SK-N-SH treated with all-trans-retinoic acid at 6 μM for 48 hours (cell line): ENCODE results near the gene RGMA.
A peak's percentile ranks its signal among the peaks of the same experiment; 100 is the strongest.

Experiments used
- ATAC-seq: fragments of 200-7000 bp; cut with Tn5 transposase; 3 replicates; pipeline ENCODE4 v1.9.1; 2020; ENCODE audit warnings: mild to moderate bottlenecking, moderate library complexity
- ARNTL ChIP-seq: fragments of 450-650 bp; formaldehyde crosslinking; IDR thresholded peaks from 2 replicates; pipeline ENCODE4 v1.5.0; 2020; ENCODE audit warnings: low read depth, mild to moderate bottlenecking, moderate library complexity, borderline replicate concordance
- BACH2 ChIP-seq: fragments of 250-450 bp; sonication (Bioruptor Pico); IDR thresholded peaks from 2 replicates; pipeline ENCODE4 v1.9.0; 2021; ENCODE audit warnings: mild to moderate bottlenecking, borderline replicate concordance
- ESRRG ChIP-seq: fragments of 250-450 bp; sonication (Bioruptor Pico); IDR thresholded peaks from 2 replicates; pipeline ENCODE4 v1.6.1; 2021; ENCODE audit warnings: mild to moderate bottlenecking
- GLIS3 ChIP-seq: fragments of 250-450 bp; sonication (Bioruptor Pico); IDR thresholded peaks from 2 replicates; pipeline ENCODE4 v1.5.0; 2020; ENCODE audit warnings: mild to moderate bottlenecking, moderate library complexity
- ISL1 ChIP-seq: fragments of 250-450 bp; sonication (Bioruptor Pico); IDR thresholded peaks from 2 replicates; pipeline ENCODE4 v2.1.2; 2022; ENCODE audit warnings: mild to moderate bottlenecking, moderate library complexity
- OSR1 ChIP-seq: fragments of 250-450 bp; sonication (Bioruptor Pico); IDR thresholded peaks from 2 replicates; pipeline ENCODE4 v1.8.0; 2022; ENCODE audit warnings: moderate library complexity, mild to moderate bottlenecking, inconsistent platforms
- PPARA ChIP-seq: fragments of 250-450 bp; sonication (Bioruptor Pico); IDR thresholded peaks from 2 replicates; pipeline ENCODE4 v1.5.0; 2020; ENCODE audit warnings: mild to moderate bottlenecking, borderline replicate concordance
- RARB ChIP-seq: fragments of 250-450 bp; sonication (Bioruptor Pico); IDR thresholded peaks from 2 replicates; pipeline ENCODE4 v1.8.0; 2021; ENCODE audit warnings: mild to moderate bottlenecking, moderate library complexity
- SNAI2 ChIP-seq: fragments of 250-450 bp; sonication (Bioruptor Pico); IDR thresholded peaks from 2 replicates; pipeline ENCODE4 v1.5.0; 2020; ENCODE audit warnings: mild to moderate bottlenecking, moderate library complexity
- TCF4 ChIP-seq: fragments of 250-450 bp; sonication (Bioruptor Pico); IDR thresholded peaks from 2 replicates; pipeline ENCODE4 v1.8.0; 2021; ENCODE audit warnings: mild to moderate bottlenecking, moderate library complexity, borderline replicate concordance
- TOX ChIP-seq: fragments of 250-450 bp; sonication (Bioruptor Pico); IDR thresholded peaks from 2 replicates; pipeline ENCODE4 v1.8.0; 2021; ENCODE audit warnings: mild to moderate bottlenecking, moderate library complexity, borderline replicate concordance
- ZC3H10 ChIP-seq: fragments of 250-450 bp; sonication (Bioruptor Pico); IDR thresholded peaks from 2 replicates; pipeline ENCODE4 v1.5.1; 2021; ENCODE audit warnings: mild to moderate bottlenecking, moderate library complexity
- ZFP3 ChIP-seq: fragments of 250-450 bp; sonication (Bioruptor Pico); IDR thresholded peaks from 2 replicates; pipeline ENCODE4 v1.5.0; 2020; ENCODE audit warnings: mild to moderate bottlenecking, moderate library complexity
- ZFP30 ChIP-seq: fragments of 450-650 bp; formaldehyde crosslinking; IDR thresholded peaks from 2 replicates; pipeline ENCODE4 v1.5.0; 2022; ENCODE audit warnings: mild to moderate bottlenecking, moderate library complexity
- ZNF565 ChIP-seq: fragments of 450-650 bp; formaldehyde crosslinking; conservative IDR thresholded peaks from 2 replicates; pipeline ENCODE4 v1.5.0; 2020; ENCODE audit warnings: low read depth, mild to moderate bottlenecking, moderate library complexity
- ZNF70 ChIP-seq: fragments of 450-650 bp; formaldehyde crosslinking; IDR thresholded peaks from 2 replicates; pipeline ENCODE4 v1.5.0; 2020; ENCODE audit warnings: mild to moderate bottlenecking, moderate library complexity
- ZNF8 ChIP-seq: fragments of 450-650 bp; formaldehyde crosslinking; IDR thresholded peaks from 2 replicates; pipeline ENCODE4 v1.5.0; 2020; ENCODE audit warnings: mild to moderate bottlenecking, moderate library complexity
- TF ChIP-seq, protein P1 (sequence below): fragments of 250-450 bp; sonication (Bioruptor Pico); IDR thresholded peaks from 2 replicates; pipeline ENCODE4 v1.8.0; 2021; ENCODE audit warnings: low read depth, mild to moderate bottlenecking, moderate library complexity, borderline replicate concordance
- TF ChIP-seq, protein P2 (sequence below): fragments of 250-450 bp; sonication (Bioruptor Pico); IDR thresholded peaks from 2 replicates; pipeline ENCODE4 v1.5.1; 2020; ENCODE audit warnings: low read depth, mild to moderate bottlenecking, moderate library complexity
- TF ChIP-seq, protein P3 (sequence below): fragments of 250-450 bp; sonication (Bioruptor Pico); IDR thresholded peaks from 2 replicates; pipeline ENCODE4 v1.5.1; 2021; ENCODE audit warnings: mild to moderate bottlenecking, moderate library complexity
- TF ChIP-seq, protein P4 (sequence below): fragments of 250-450 bp; sonication (Bioruptor Pico); IDR thresholded peaks from 2 replicates; pipeline ENCODE4 v1.8.0; 2020; ENCODE audit warnings: mild to moderate bottlenecking, moderate library complexity, borderline replicate concordance

RGMA gene

DNA sequence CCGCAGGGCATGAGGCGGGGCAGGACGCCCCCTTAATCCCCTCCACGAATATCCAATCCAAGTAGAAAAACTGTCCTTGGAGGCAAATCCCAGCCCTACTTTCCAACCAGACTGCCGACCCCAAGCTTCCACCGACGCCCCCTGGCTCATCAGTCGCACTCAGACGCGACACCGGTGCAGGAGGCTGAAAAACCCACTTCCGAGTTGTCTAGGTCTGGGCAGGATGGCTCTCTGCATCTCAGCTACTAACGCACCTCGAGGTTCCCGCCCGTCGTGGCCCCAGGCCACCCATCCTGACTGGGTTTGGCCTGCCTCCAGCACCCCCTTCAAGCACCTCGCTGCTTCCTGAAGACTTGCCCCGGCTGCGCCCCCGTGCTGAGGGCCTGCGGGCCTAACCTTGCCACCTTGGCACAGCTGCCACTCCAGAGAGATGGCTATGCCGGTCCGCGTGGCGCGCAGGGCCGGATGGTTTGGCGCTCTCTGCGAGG is 15.5 kb downstream of the RGMA start:
- TF ChIP-seq ZNF70 (CRISPR knock-in tag) (no peak), ZFP30 (CRISPR knock-in tag) (no peak), ARNTL (no peak), BACH2 (CRISPR knock-in tag) (no peak), RARB (CRISPR knock-in tag) (no peak), TCF4 (CRISPR knock-in tag) (no peak), ESRRG (CRISPR knock-in tag) (no peak), ZNF8 (CRISPR knock-in tag) (no peak), PPARA (no peak), ZNF565 (CRISPR knock-in tag) (no peak), GLIS3 (CRISPR knock-in tag) (no peak), ISL1 (CRISPR knock-in tag) (no peak), SNAI2 (CRISPR knock-in tag) (no peak), TOX (CRISPR knock-in tag) (no peak)
- TF ChIP-seq, protein P1, sequence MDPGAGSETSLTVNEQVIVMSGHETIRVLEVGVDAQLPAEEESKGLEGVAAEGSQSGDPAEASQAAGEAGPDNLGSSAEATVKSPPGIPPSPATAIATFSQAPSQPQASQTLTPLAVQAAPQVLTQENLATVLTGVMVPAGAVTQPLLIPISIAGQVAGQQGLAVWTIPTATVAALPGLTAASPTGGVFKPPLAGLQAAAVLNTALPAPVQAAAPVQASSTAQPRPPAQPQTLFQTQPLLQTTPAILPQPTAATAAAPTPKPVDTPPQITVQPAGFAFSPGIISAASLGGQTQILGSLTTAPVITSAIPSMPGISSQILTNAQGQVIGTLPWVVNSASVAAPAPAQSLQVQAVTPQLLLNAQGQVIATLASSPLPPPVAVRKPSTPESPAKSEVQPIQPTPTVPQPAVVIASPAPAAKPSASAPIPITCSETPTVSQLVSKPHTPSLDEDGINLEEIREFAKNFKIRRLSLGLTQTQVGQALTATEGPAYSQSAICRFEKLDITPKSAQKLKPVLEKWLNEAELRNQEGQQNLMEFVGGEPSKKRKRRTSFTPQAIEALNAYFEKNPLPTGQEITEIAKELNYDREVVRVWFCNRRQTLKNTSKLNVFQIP: no peak
- TF ChIP-seq, protein P2, sequence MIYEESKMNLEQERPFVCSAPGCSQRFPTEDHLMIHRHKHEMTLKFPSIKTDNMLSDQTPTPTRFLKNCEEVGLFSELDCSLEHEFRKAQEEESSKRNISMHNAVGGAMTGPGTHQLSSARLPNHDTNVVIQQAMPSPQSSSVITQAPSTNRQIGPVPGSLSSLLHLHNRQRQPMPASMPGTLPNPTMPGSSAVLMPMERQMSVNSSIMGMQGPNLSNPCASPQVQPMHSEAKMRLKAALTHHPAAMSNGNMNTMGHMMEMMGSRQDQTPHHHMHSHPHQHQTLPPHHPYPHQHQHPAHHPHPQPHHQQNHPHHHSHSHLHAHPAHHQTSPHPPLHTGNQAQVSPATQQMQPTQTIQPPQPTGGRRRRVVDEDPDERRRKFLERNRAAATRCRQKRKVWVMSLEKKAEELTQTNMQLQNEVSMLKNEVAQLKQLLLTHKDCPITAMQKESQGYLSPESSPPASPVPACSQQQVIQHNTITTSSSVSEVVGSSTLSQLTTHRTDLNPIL (CRISPR knock-in tag): no peak
- TF ChIP-seq, protein P3, sequence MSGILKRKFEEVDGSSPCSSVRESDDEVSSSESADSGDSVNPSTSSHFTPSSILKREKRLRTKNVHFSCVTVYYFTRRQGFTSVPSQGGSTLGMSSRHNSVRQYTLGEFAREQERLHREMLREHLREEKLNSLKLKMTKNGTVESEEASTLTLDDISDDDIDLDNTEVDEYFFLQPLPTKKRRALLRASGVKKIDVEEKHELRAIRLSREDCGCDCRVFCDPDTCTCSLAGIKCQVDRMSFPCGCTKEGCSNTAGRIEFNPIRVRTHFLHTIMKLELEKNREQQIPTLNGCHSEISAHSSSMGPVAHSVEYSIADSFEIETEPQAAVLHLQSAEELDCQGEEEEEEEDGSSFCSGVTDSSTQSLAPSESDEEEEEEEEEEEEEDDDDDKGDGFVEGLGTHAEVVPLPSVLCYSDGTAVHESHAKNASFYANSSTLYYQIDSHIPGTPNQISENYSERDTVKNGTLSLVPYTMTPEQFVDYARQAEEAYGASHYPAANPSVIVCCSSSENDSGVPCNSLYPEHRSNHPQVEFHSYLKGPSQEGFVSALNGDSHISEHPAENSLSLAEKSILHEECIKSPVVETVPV: no peak
- no peak; the same call in 2 of the 3 replicates for ATAC-seq

DNA sequence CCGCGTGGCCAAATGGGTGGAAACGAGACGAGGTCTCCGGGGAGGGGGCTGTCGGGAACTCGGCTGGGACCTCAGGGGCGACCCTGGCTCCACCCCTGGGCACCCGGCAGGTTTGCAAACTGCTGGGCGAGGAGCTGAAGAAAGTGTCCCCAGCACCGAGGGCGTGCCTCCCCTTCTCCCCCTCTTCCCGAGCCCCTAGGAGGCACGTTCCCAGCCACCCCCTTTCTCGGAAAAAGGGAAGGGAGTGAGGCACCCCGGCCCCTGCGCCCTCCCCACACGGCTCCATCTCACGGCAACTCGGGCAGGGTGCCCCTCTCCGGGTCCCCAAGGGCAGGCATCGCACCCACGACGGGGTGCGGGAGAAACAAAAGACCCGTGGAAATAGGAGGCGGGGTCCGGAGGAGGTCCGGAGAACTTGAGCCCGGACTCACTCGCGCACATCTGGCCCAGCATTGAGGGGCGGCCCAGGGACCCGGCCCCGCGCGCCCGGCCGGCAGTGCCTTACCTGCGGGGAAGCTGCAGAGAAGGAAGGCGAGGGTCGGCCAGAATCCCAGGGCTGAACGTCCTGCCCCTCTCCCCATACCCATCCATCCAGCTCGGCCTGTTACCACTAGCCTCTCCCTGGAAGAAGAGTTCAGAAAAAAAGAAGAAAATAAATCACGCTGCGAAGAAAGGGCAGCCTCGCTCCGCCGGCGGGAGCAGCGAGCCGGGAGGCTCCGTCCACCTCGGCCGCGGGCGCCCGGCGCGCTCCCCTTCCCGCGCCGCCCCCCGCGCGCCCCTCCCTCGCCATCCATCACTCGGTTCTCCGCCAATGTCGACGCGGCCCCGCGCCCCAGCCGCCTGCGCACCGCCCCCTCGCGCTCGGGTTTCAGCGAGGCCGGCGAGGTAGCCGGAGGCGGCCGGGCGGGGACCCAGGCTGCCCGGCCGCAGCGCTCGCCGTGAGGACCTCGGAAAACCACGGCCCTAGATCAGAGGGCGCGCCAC is 16.3 kb downstream of the RGMA start:
- no peak for TF ChIP-seq ZC3H10 (CRISPR knock-in tag)
- TF ChIP-seq, protein P4, sequence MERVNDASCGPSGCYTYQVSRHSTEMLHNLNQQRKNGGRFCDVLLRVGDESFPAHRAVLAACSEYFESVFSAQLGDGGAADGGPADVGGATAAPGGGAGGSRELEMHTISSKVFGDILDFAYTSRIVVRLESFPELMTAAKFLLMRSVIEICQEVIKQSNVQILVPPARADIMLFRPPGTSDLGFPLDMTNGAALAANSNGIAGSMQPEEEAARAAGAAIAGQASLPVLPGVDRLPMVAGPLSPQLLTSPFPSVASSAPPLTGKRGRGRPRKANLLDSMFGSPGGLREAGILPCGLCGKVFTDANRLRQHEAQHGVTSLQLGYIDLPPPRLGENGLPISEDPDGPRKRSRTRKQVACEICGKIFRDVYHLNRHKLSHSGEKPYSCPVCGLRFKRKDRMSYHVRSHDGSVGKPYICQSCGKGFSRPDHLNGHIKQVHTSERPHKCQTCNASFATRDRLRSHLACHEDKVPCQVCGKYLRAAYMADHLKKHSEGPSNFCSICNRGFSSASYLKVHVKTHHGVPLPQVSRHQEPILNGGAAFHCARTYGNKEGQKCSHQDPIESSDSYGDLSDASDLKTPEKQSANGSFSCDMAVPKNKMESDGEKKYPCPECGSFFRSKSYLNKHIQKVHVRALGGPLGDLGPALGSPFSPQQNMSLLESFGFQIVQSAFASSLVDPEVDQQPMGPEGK (CRISPR knock-in tag): no peak
- no peak for TF ChIP-seq SNAI2 (CRISPR knock-in tag)
- TF ChIP-seq RARB (CRISPR knock-in tag): no peak
- no peak for TF ChIP-seq ZFP3 (CRISPR knock-in tag)
- no peak for TF ChIP-seq ZNF8 (CRISPR knock-in tag)
- no peak for TF ChIP-seq ZNF565 (CRISPR knock-in tag)
- no peak for TF ChIP-seq GLIS3 (CRISPR knock-in tag)
- TF ChIP-seq ZNF70 (CRISPR knock-in tag): no peak
- no peak for TF ChIP-seq ESRRG (CRISPR knock-in tag)
- TF ChIP-seq OSR1 (CRISPR knock-in tag): no peak
- no peak for TF ChIP-seq TOX (CRISPR knock-in tag)
- TF ChIP-seq, protein P2 (CRISPR knock-in tag): no peak
- TF ChIP-seq, protein P1: no peak
- ATAC-seq: peak; percentile 91
